DND-41 (cell line): ENCODE data around the gene SMARCAL1.
"Not testable (repeated sequence)": the region's sequence is repeated elsewhere in the genome, so short reads cannot be mapped to it uniquely, and the experiment has no call there.

Experiments used
- ATAC-seq: fragments of 200-7000 bp; cut with Tn5 transposase; 3 replicates; pipeline ENCODE4 v1.9.1; 2021; ENCODE audit warnings: low read depth; ENCODE audit not compliant: insufficient read depth
- DNase-seq: peaks from one replicate; pipeline ENCODE4 v3.0.0-alpha.2; 2020
- H2AFZ ChIP-seq: 2 replicates; pipeline ENCODE4 v1.6.0; 2012; ENCODE audit warnings: low read depth, low read length
- H3K27ac ChIP-seq: 2 replicates; pipeline ENCODE4 v1.5.1; 2012; ENCODE audit warnings: low read length, inconsistent platforms
- H3K27me3 ChIP-seq: fragments of 200-600 bp; sonication (generic); 2 replicates; pipeline ENCODE4 v1.6.0; 2012; ENCODE audit warnings: low read length, mild to moderate bottlenecking, inconsistent platforms; ENCODE audit not compliant: insufficient read depth, poor library complexity
- H3K36me3 ChIP-seq: 2 replicates; pipeline ENCODE4 v1.5.1; 2012; ENCODE audit warnings: low read length, inconsistent platforms; ENCODE audit not compliant: insufficient read depth
- H3K4me1 ChIP-seq: 2 replicates; pipeline ENCODE4 v1.5.1; 2012; ENCODE audit warnings: mild to moderate bottlenecking, low read length; ENCODE audit not compliant: insufficient read depth
- H3K4me2 ChIP-seq: 2 replicates; pipeline ENCODE4 v1.6.0; 2012; ENCODE audit warnings: mild to moderate bottlenecking, moderate library complexity, low read length, inconsistent platforms; ENCODE audit not compliant: insufficient read depth
- H3K4me3 ChIP-seq, 2 experiments: fragments of 200-600 bp in 1 of 2; shearing (Covaris generic) in 1 of 2; 2 replicates each; pipeline ENCODE4 v1.5.1; 2012 to 2016; ENCODE audit warnings: inconsistent platforms in 2 of 2, low read length in 2 of 2, mild to moderate bottlenecking in 2 of 2, low read depth in 1 of 2, moderate library complexity in 1 of 2
- H3K79me2 ChIP-seq: 2 replicates; pipeline ENCODE4 v1.6.0; 2012; ENCODE audit warnings: low read length, inconsistent platforms; ENCODE audit not compliant: insufficient read depth
- H3K9ac ChIP-seq: 2 replicates; pipeline ENCODE4 v1.6.0; 2012; ENCODE audit warnings: low read depth, mild to moderate bottlenecking, inconsistent platforms, low read length, moderate library complexity
- H3K9me3 ChIP-seq: 2 replicates; pipeline ENCODE4 v1.5.1; 2012; ENCODE audit warnings: low read length, moderate library complexity, mild to moderate bottlenecking, inconsistent platforms; ENCODE audit not compliant: insufficient read depth, severe bottlenecking
- H4K20me1 ChIP-seq: 2 replicates; pipeline ENCODE4 v1.6.0; 2012; ENCODE audit warnings: low read length; ENCODE audit not compliant: insufficient read depth
- CTCF ChIP-seq: IDR thresholded peaks from 2 replicates; pipeline ENCODE4 v1.5.1; 2012; ENCODE audit warnings: borderline replicate concordance, low read length, moderate library complexity, mild to moderate bottlenecking; ENCODE audit not compliant: poor library complexity, severe bottlenecking; ENCODE audit errors: extremely low read depth
- EZH2 ChIP-seq: IDR thresholded peaks from 3 replicates; pipeline ENCODE4 v1.6.1; 2012; ENCODE audit warnings: borderline replicate concordance, low read depth, mild to moderate bottlenecking, moderate library complexity, low read length, inconsistent platforms; ENCODE audit not compliant: severe bottlenecking

SMARCAL1 gene

GRCh38 chr2:216517447-216518225 is 105.4 kb downstream of the SMARCAL1 start:
- no peak for ATAC-seq
- Histone ChIP-seq H3K36me3 (peaks cover 11% of the 10 kb centered on the region), H3K9ac (no peak overlapping the region), H2AFZ (no peak overlapping the region), H3K9me3 (no peaks in the 10 kb centered on the region), H3K4me2 (no peak overlapping the region), H3K79me2 (peaks cover 27% of the 10 kb centered on the region), H3K4me3 (no peak overlapping the region), H4K20me1 (no peaks in the 10 kb centered on the region), H3K27ac (peak overlapping the region; percentile 7), H3K27me3 (no peaks in the 10 kb centered on the region), H3K4me1 (peaks cover 19% of the 10 kb centered on the region)
- DNase-seq = no peak
- TF ChIP-seq CTCF (no peak), EZH2 (no peak)

GRCh38 chr2:216518566-216519119 is 106.4 kb downstream of the SMARCAL1 start:
- H3K27me3 ChIP-seq, H3K9ac ChIP-seq, H2AFZ ChIP-seq, H4K20me1 ChIP-seq, DNase-seq, H3K9me3 ChIP-seq: not testable (repeated sequence)
- H3K4me2 ChIP-seq = peak overlapping the region; percentile 38
- 0 out of 4 replicates have a peak overlapping the region, but pooled peaks of 1 of the 2 experiments have one; percentile 10 for H3K4me3 ChIP-seq
- peak; percentile 35; the same call in 1 of the 3 replicates for ATAC-seq
- H3K79me2 ChIP-seq = peaks cover 27% of the 10 kb centered on the region
- peak overlapping the region; percentile 71 for H3K27ac ChIP-seq
- H3K4me1 ChIP-seq = peaks cover 19% of the 10 kb centered on the region
- H3K36me3 ChIP-seq = peaks cover 11% of the 10 kb centered on the region

- peak overlapping the region; percentile 17; the same call in 1 of the 2 replicates for H3K9ac ChIP-seq
- peaks cover 19% of the 10 kb centered on the region for H3K4me1 ChIP-seq
- ATAC-seq (peak; percentile 94), DNase-seq (peak; percentile 79)
- peak overlapping the region; percentile 73 for H3K27ac ChIP-seq
- peak overlapping the region; percentile 38 for H3K4me2 ChIP-seq
- no peaks in the 10 kb centered on the region for H4K20me1 ChIP-seq
- no peak overlapping the region for H2AFZ ChIP-seq
- H3K27me3 ChIP-seq = no peaks in the 10 kb centered on the region
- TF ChIP-seq CTCF (peak; percentile 94), EZH2 (no peak)
- H3K4me3 ChIP-seq = peak overlapping the region in 1 of 2 experiments; percentile 10; a peak in 1 of 4 replicates
- peaks cover 11% of the 10 kb centered on the region for H3K36me3 ChIP-seq
- H3K79me2 ChIP-seq = peaks cover 27% of the 10 kb centered on the region
- no peaks in the 10 kb centered on the region for H3K9me3 ChIP-seq
These were observed 107.0 kb downstream of the SMARCAL1 start for GRCh38 chr2:216519154-216519762.

- H3K9me3 ChIP-seq = no peaks in the 10 kb centered on the region
- H3K36me3 ChIP-seq = peaks cover 11% of the 10 kb centered on the region
- no peak for TF ChIP-seq CTCF
- TF ChIP-seq EZH2 = no peak
- H3K4me2 ChIP-seq = no peak overlapping the region
- no peaks in the 10 kb centered on the region for H4K20me1 ChIP-seq
- peak overlapping the region; percentile 73 for H3K27ac ChIP-seq
- no peak overlapping the region for H3K9ac ChIP-seq
- H2AFZ ChIP-seq = no peak overlapping the region
- no peak for DNase-seq
- H3K4me1 ChIP-seq = peaks cover 19% of the 10 kb centered on the region
- peaks cover 27% of the 10 kb centered on the region for H3K79me2 ChIP-seq
- no peaks in the 10 kb centered on the region for H3K27me3 ChIP-seq
- H3K4me3 ChIP-seq = no peak overlapping the region
- no peak for ATAC-seq
These were observed 107.8 kb downstream of the SMARCAL1 start for GRCh38 chr2:216520112-216520511.
